GM03348 (cell line): ENCODE results near the gene PERM1.

ENCODE experiments used
- DNase-seq: peaks from one replicate; pipeline ENCODE4 v3.0.0; 2012; ENCODE audit warnings: low spot score

Gene PERM1

GRCh38 chr1:932776-933602 lies 48.9 kb downstream of the PERM1 start:
- DNase-seq, result no peak

DNA sequence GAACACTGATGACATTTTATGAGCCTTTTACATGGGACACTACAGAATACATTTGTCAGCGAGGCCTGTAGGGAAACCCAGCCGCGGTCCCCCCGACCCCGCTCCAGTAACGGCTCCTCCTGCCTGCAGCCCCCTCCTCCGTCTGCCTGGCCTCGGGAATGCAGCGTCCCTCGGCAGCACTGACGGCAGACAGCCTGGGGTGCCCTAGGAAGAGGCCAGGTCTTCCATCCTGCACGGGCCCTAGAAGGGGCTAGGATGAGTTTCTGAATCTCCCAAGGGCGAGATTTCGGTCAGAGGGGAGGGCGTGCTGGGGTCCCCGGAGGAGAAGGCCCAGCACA lies 49.8 kb downstream of the PERM1 start:
- DNase-seq, result no peak

DNA sequence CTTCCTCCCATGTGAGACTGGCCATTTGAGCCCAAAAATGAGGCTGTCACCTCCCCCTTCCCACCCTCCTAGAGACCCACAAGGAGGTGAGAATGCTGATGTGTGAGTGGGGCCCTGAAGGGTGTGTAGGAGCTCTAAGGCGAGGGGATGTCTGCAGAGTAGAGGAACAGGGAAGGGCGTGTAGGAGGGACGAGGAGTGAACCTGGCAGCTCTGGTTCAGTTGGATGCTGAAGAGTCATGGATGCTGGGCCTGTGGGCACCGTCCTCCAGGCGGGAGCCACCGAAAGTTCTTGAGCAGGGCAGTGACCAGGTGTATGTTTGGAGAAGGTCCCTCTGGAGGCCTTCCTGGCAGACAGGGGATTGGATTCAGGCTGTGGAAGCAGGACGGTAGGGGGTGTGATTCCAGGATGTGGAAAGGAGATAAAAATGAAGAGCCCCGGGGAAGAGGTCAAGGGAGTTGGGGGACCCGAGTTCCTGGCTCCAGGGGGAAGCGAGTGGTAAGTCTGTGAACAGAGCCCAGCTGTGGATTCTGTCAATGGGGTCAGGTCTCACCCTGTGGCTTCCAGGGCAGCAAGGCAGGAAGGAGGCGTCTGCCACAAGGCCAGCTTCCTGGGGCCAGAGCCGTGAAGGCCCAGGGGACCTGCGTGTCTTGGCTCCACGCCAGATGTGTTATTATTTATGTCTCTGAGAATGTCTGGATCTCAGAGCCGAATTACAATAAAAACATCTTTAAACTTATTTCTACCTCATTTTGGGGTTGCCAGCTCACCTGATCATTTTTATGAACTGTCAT lies 50.3 kb downstream of the PERM1 start:
- no peak for DNase-seq

DNA sequence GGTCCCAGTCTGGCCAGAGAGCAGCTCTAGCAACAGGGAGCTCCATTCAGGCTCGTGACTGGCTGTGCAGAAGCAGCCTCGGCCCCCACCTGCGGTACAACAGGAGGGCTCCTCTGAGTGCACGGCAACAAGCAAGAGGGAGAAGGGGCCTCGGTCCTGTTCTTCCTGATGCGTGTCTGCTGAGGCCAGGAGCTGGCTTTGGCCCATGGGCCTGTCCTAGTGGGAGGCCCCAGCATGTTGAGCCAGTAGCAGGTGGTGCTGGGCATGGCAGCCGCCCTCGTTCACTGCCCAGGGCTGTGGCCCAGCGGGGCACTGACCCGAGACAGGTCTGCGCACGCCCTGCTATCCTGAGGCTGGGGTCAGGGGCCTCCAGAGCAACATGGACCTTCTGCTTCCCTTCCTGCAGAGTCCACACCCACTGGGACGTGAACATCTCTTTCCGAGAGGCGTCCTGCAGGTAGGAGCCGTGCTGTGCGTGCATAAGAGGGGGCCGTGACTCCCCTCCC lies 51.2 kb downstream of the PERM1 start:
- DNase-seq, result no peak

DNA sequence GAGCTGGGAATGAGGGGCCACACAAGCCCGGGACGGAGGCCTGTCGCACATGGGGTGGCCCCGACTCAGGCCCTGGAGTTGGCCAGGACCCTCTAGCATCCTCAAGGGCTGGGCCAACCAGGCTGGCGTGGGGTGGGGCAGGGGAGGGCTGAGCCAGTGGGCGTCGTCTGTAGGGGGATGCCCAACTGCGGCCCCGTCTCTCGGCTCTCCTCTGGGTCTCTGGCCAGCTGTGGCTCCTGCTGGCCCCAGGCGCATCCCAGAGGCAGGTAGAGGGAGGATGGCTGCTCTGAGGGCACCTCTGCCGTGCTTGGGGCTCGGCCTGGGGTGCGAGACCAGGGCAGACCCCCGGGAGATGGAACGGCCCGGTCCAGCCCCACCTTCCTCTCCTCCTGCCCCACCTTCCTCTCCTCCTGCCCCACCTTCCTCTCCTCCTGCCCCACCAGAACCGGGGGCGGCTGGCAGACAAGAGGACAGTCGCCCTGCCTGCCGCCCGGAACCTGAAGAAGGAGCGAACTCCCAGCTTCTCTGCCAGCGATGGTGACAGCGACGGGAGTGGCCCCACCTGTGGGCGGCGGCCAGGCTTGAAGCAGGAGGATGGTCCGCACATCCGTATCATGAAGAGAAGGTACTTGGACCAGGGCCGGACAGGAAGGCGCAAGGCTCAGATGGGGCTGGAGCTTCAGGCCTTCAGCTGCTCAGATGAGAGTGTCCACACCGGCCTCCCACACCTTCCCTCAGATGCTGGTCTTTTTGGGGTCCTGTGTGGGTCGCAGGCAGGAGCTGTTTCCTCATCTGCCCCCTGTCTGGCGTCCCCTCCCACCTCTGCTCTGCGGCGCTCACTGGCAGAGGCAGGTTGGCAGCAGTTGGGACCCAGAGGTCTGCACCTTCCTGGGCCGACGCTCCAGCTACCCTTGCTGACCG lies 51.9 kb downstream of the PERM1 start:
- no peak for DNase-seq

DNA sequence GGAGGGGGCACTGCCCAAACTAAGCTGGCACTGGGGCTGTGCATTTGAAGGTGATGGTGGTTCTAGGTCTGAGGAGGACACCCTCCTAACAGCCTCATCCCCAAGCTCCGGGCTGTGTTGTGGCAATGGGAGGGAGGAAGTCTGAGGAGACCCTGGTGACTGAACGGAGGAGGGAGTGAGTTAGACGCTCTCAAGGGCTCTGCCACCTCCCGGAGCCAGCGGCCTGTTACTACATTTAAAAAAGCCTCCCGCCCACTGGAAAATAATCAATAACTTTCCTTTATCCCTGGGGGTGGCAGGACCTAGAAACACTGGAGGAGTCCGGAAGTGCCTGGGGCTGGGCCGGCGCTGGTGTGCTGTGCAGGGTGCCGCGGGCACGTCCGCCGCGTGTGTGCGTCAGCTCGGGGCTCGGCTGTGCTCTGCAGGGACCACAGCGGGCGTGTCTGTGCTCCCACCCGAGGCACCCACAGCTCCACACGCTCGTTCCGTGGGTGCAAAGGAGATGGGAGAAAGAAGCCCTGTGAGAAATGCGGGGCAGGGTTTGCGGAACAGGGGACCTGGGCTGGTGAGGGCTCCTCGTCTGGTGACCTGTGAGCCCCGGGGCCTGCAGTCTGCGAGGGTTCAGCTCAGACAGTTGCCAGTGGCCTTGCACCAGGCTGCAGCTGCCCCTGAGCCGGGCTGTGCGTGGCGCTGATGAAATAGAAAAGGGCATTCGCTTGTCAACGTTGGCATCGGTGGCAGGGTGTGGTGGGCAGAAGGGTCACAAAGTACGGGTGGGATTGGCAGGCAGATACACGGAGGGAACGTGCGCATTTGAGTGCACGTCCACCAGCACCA lies 52.9 kb downstream of the PERM1 start:
- DNase-seq, result no peak

DNA sequence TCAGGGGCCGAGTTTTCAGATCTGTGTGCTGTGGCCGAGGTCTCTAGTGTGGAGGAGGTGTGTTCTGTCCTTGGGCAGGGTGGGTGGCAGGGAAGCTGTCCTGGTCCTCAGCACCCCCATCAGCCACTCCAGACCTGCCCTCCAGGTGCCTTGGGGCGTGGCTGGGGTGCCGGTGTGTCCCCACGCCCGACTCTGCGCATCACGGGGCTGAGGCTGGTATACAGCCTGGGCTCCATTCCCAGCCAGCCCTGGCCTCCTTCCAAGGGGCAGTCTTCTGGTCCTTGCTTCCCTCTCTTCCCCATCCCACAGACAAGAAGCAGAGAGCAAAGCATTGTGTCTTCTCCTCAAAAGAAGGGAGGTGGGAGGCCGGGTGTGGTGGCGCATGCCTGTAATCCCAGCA lies 54.1 kb downstream of the PERM1 start:
- DNase-seq, result no peak

GRCh38 chr1:927234-927633 lies 54.7 kb downstream of the PERM1 start:
- no peak for DNase-seq

- peak; percentile 92 for DNase-seq
Observed at GRCh38 chr1:925561-926421, 56.1 kb downstream of the PERM1 start.
